Activated CD4-positive, CD25-positive, alpha-beta regulatory T cell treated with anti-CD3 and anti-CD28 coated beads, Interleukin-2, amount 50 U/mL, for 24 hours (primary cell): Measurements from ENCODE around the gene GDPD4.
A peak's percentile ranks its signal among the peaks of the same experiment; 100 is the strongest.

ENCODE experiments used
- ATAC-seq, 2 donors: fragments of 150-1000 bp; cut with Tn5 transposase; one replicate each; pipeline ENCODE4 v1.10.0; 2021; ENCODE audit warnings: mild to moderate bottlenecking in 1 of 2, moderate library complexity in 1 of 2

The GDPD4 gene

GRCh38 chr11:77203901-77204753 lies 97.4 kb downstream of the GDPD4 start:
- no peak for ATAC-seq

GRCh38 chr11:77202941-77203900 lies 98.3 kb downstream of the GDPD4 start:
- ATAC-seq: no peak

DNA sequence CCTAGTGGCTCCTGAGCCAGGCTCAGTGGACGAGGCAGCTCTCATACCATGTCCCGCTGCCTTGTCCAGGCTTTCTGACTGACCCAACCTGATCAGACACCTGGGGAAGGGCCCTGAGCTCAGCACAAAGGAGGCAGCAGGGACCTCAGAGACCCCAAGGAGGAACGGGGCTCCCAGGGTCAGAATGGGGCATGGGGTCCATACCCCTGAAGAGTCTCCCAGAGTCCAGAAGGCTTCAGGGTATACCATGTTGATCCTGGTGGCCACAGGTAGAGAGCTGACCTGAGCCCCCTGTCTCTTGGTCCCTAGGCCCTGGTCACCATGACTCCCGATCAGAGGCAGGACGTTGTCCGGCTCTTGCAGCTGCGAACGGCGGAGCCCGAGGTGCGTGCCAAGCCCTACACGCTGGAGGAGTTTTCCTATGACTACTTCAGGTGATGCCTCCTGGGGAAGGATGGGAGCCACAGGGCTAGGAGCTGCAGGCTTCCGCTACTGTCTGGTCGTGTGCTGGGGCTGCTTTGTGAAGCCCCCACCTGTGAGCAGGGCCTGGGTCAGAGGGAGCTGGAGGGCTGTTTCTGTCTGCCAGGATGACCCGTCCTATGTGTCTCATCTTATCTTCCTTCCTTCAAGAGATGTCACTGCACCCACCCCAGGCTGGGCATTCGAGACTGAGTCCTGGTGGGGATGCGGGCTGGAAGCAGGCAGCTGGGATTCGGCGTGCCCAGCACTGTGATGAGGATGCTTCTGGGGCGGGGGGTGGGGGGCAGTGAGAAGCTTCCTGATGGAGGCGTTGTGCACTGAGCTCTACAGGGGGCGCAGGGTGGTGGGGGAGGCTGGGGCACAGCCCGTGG lies 99.3 kb downstream of the GDPD4 start:
- ATAC-seq: no peak

GRCh38 chr11:77201370-77201769 lies 100.1 kb downstream of the GDPD4 start:
- no peak for ATAC-seq

GRCh38 chr11:77200351-77201268 lies 100.9 kb downstream of the GDPD4 start:
- no peak for ATAC-seq

GRCh38 chr11:77199137-77199745 lies 102.2 kb downstream of the GDPD4 start:
- ATAC-seq: no peak

GRCh38 chr11:77198440-77198849 lies 103.0 kb downstream of the GDPD4 start:
- no peak for ATAC-seq

DNA sequence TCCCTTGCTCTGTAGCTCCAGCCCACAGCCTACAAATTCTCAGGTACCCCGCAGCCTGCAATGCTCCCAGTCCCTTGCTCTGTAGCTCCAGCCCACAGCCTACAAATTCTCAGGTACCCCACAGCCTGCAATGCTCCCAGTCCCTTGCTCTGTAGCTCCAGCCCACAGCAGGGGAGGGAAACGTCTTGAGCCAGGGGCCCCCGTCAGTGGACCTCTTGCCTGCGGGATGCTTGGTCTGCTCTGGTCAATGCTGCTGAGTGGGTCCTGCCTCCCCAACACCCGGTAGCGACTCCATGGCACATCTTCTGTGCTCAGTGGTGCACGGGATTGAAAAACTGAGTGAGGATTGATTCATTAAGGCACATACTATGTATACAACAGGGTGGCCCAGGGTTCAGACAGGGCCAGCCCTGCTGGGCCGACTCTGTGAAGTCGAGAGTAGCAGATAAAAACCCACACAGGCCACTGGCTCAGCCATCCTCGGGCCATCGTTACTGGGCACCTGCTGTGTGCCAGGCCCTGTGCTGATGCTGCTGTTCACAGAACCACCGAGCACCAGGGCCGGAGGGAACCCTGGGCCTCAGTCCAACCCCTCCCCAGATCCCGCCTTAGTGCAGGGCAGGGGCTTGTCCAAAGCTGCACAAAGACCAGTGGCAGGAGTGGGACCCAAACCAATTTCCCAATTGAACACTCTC lies 103.7 kb downstream of the GDPD4 start:
- no peak for ATAC-seq

DNA sequence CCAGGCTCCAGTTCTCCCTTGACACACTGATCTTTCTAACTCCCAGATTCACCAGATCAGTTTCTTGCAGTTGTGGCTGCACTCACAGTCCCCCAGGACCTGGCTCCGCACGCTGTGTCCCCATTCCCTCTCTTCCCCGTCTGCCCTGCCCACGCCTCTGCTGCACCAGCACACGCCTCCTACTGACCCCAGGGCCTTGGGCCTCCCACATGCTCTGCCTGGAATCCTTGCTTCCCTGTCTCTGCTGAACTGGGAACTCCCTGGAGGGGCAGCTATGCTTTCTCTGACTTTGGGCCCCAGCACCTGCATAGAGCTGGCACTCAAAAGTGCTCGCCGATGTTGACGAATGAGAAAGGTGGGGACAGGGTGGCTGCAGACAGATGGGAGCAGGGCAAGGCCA lies 104.5 kb downstream of the GDPD4 start:
- no peak for ATAC-seq

DNA sequence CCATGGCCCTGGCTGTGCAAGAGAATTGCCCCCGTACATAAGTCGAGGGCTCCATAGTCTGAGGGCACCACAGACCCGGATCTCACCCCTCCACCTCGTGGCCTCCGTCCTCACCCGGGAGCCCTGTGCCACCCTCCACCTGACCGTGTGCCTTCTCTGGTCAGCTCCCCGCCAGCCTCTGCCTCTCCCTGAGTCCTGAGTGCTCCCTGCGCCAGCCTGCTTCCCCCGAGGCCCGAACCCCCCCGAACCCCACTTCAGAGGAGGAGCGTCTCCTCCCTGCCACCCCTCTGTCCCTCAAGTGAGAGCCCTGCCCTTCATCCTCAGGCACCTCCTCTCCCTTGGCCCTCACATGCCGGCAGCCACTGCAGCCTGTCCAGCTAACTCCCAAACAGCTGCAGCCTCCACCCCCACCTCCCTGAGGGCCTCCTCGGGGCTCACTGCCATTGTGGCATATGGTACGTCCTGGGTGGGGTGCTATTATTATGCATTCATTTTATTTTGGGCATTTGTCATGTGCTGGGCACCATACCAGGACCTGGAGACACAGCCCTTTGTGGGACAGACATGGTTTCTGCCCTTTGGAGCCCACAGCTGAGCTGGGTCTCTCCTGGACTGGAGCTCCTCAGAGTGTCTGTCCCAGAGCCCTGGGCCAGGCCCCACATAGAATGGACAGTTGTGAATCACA lies 106.3 kb downstream of the GDPD4 start:
- no peak for ATAC-seq

DNA sequence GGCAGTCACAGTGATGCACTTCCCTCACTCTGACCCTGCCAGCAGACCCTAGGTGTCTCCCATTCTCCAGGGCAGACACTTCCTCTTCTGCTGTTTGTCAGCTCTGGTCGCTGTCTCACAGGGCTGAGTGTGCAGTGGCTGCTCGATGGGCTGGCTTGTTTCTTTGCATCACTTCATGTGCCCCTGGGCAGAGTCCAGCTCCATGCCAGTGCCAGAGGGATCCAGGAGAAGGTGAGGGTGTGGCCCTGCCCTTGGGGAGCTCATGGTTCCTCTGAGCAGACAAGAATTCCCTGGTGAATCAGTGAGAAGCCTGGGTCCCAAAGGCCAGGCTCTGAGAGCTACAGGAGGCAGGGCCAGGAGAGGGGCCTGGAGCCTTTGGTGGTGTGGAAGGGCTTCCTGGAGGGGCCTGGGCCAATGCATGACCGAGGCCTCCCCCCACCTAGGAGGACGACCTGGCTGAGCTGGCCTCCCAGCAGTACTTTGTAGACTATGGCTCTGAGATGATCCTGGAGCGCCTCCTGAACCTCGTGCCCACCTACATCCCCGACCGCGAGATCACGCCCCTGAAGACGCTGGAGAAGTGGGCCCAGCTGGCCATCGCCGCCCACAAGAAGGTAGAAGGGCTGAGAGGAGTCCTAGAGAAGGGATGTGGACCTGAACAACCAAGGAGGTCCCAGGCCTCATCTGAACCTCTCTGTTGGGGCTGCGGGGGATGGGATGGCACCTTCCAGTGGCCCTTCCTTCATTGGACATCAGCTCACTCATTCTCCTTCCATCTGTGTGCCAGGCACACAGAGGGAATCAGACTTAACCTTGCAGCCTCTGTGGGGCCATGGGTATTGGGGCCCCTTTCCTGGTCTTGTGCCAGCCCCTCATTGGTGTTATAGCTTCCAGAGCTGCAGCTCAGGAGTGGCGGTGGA lies 107.3 kb downstream of the GDPD4 start:
- ATAC-seq: no peak

DNA sequence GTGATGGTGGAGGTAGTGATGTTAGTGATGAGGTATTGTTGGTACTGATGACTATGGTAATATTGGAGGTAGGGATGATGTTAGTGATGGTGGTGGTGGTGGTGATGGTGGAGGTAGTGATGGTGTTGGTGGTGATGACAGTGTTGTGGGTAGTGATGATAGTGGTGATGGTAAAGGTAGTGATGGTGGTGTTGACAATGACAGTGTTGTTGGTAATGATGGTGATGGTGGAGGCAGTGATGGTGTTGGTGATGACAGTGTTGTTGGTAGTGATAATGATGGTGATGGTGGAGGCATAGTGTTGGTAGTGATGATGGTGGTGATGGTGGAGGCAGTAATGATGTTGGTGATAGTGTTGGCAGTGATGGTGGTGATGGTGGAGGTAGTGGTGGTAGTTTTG lies 108.3 kb downstream of the GDPD4 start:
- no peak for ATAC-seq

GRCh38 chr11:77191823-77192495 lies 109.5 kb downstream of the GDPD4 start:
- peak; percentile 39 to 45 for ATAC-seq

DNA sequence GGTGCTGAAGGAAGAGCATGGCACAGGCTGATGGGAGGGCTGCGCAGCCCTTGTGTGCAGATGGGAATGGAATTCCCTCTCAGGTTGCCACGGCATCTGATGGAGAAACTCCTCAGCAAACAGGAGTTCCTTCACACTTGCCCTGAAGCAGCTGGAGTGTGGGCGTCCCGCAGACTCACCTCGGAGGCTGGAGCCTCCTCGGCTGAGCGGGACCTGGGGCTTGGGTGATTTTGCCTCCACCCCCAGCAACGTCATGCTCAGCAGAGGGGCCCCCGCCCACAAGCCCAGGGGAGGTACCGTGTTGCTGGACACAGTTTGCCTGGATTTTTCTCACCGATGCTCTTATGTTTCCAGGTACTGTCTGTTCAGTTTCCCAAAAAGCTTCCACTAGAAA lies 110.1 kb downstream of the GDPD4 start:
- no peak for ATAC-seq

DNA sequence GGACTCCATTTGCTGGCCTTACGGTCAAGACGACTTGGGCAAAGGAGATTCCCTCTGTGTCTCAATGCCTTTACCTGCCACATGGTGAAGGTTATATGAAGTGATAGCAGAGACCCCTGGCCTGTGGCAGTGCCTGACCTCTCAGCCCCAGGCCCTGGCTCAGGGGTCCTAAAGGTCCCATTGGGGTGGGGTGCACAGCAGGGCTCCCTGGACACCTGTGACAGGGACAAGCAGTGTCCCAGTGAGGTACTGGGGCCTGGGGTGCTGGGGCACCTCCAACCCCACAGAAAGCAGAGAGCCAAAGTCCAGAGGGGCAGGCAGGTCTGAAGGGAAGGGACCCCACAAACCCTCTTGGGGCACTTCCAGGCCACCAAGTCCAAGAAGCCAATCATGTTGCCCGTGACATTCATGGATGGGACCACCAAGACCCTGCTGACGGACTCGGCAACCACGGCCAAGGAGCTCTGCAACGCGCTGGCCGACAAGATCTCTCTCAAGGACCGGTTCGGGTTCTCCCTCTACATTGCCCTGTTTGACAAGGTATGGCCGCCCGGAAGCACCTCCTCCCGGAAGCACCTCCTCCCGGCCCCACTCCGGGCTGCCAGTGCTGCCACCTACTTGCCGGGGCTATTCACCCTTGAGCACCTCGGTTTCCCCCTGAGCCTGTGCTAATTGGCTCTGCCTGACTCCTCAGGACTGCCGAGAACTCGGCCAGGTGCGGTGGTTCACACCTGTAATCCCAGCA lies 111.0 kb downstream of the GDPD4 start:
- no peak for ATAC-seq

GRCh38 chr11:77189588-77190210 lies 111.8 kb downstream of the GDPD4 start:
- ATAC-seq: no peak
